ENCODE data around the gene UBN1.

UBN1 gene, protein sequence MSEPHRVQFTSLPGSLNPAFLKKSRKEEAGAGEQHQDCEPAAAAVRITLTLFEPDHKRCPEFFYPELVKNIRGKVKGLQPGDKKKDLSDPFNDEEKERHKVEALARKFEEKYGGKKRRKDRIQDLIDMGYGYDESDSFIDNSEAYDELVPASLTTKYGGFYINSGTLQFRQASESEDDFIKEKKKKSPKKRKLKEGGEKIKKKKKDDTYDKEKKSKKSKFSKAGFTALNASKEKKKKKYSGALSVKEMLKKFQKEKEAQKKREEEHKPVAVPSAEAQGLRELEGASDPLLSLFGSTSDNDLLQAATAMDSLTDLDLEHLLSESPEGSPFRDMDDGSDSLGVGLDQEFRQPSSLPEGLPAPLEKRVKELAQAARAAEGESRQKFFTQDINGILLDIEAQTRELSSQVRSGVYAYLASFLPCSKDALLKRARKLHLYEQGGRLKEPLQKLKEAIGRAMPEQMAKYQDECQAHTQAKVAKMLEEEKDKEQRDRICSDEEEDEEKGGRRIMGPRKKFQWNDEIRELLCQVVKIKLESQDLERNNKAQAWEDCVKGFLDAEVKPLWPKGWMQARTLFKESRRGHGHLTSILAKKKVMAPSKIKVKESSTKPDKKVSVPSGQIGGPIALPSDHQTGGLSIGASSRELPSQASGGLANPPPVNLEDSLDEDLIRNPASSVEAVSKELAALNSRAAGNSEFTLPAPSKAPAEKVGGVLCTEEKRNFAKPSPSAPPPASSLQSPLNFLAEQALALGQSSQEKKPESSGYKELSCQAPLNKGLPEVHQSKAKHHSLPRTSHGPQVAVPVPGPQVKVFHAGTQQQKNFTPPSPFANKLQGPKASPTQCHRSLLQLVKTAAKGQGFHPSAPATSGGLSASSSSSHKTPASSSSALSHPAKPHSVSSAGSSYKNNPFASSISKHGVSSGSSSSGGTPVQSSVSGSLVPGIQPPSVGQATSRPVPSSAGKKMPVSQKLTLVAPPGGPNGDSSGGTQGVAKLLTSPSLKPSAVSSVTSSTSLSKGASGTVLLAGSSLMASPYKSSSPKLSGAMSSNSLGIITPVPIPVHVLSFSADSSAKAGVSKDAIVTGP (N-terminal part only)

DNA sequence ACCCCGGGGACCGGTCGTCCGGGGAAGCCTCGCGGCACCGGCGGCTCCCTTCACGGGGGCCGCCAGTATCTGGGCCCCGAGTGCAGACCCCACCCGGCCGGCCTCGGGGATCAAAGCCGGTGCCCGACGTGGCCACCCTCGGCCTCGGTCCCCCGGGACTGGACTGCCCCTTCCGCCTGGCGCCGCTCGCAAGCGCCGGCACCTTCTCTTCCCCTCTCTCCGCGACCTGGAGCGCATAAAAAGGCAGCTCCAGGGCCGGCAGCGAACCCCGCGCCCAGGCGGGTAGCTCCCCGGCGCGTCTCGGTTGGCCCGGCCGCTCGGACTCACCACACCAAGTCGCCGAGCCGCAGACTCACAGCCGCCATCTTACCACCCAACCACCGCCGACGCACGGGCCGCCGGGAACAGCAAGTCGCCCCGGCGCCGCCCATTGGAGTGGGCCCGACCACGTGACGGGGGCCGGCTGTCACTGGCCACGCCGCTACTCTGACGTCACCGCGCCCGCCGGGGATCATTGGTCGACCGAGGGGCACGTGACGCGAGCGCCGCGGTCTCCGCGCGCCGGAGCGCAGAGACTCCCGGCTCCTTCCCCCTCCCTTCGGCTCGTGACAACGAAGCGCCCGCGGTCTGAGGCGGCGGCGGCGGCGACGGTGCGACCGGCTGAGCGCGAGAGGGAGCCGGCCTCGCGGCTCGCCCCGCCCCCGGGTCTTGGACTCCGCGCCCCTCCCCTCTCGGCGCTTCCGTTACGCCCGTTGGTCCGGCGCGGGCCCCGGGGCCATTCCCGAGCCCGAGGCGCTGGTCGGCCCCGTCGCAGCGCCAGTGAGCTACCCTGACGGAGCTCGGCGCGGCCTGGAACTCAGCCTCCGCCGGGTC is at the start of gene UBN1, which contains the start of gene GLYR1:
Gene UBN1, plus strand, starts transcription at position 581 of the 873 bp plus-strand sequence. CDS start 5,437 bp downstream, outside the sequence.
Gene GLYR1, minus strand, starts transcription at position 388 of the 873 bp plus-strand sequence. Its CDS starts 23 bp downstream, at position 365.
- DNase-seq: peak; percentile 73

DNA sequence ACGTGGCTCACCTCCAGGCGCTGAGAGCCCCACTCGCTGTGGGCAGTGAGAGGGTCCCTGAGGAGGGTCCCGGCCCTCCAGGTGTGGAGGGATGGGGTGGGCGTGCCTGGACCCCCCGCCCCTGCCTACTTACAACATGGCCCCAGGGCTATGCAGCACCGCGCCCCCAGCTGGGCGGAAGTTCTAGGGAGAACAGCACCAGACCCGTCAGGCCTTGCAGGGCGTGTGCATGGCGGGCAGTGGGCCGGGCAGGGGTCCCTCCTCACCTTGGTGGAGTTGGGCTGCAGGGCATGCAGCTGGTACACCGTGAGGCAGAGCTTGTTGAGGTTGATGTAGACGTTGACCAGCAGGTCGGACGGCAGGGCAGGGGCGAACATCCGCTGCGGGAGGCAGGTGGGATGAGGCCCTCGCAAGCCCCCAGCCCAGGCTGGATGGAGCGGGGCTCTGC is 49.5 kb upstream of the UBN1 start:
- no peak for DNase-seq

GRCh38 chr16:4798456-4798855 is 48.8 kb upstream of the UBN1 start:
- DNase-seq: no peak

DNA sequence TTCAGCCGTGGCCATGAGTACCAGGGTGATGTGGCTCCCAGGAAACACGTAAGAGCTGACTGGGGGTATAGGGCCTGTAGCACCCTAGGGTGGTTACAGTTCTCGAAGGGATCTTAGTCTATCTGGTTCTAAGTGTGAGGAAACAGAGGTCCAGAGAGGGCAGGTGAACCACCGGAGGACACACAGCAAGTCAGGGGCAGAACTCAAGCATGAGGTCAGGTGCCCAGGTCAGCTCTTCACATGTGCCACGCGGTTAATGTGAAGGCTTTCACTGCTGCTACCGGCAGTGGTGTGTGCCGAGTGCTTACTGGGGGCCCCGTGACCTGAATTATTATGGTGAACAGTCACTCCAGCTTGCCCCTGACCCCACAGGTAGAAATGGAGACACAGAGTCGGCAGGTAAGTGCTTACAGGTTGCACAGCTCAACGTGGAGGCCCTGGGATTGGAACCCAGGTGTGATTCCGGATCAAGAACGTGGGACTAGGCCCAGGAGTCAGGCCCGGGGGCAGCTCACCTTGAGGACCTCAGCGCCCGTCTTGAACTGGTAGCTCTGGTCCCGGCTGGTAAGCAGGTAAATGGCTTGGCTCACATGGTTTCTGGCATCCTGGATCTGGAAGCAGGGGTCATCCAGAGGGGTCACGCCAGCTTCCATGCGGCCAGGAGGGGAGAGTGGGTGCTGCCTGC is 48.0 kb upstream of the UBN1 start:
- no peak for DNase-seq

- DNase-seq: no peak
Observed at GRCh38 chr16:4800290-4801041, 46.8 kb upstream of the UBN1 start.

DNA sequence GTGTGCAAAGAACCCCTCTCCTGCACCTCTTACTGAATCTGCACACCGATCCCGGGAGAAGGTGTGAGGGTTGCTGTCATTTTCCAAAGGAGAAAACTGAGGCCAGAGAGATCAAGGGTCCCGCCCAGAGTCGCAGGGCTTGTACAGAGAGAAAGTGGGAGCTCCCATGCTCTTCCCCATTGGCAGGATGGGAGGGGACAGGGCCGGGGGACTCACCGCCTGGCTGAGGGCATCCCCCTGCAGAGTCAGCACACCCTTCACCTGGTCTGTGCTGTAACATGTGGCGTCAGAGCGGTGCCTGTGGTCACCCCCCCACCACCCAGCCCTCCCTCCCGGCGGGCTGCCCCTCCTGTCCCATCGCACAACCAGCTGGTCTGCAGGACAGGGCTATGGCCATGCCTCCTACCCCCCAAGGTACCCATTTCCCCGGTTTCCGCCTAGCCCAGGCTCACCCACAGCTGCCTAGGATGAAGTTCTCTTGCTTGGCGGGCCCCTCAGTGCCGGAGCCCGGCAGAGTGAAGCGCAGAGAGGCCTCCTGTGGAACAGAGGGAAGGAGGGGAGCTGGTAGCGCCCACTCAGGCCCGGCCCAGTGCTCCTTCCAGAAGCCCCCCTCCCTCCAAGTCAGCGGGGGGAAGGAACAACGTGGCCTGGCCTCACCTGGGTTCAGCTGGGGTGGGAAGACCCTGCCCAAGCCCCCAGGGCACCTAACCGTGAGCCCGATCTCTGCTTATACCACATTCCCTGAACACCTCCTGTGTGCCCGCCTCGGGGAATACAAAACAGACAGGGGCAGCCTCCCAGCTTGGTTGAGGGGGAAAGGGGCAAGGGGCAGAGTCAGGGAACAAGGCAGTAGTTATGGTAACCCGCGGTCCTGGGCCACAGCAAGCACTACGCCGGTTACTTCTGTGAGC is 46.0 kb upstream of the UBN1 start:
- DNase-seq: no peak

GRCh38 chr16:4801962-4802658 is 45.2 kb upstream of the UBN1 start, which contains the start of gene ROGDI:
Gene ROGDI (minus strand): TSS chr16:4802633. CDS start chr16:4802571, 62 bp downstream.
- peak; percentile 54 for DNase-seq

DNA sequence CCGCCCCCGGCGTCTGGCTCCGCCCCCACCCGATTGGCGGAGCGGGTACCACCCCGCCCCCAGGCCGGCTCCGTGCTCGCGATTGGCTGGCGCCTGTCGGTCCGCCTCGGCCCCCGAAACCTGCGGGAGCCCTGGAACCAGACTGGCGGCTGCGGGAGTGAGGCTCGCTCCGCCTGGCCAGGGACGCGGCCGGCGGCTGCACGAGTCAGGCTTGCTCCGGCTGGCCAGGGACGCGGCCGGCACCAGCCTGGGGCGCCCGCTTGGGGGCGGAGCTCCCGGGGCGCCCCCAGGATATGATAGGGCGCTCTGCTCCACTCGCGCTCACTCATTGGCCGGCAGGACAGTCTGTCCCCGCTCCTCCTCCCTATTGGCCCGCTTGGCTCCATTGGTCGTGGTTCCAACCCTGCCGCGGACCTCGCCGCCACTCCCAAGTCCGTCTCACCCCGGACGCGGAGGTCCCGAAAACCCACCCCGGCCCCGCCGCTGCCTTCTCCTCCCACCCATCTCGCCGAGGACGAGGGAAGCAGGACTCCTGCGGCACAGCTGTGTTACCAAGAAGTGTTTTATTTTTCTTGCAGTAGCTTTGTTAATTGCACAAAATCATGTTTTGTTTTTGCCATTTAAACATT is 44.5 kb upstream of the UBN1 start:
- peak; percentile 74 for DNase-seq

GRCh38 chr16:4803401-4803844 is 43.9 kb upstream of the UBN1 start:
- DNase-seq: no peak

DNA sequence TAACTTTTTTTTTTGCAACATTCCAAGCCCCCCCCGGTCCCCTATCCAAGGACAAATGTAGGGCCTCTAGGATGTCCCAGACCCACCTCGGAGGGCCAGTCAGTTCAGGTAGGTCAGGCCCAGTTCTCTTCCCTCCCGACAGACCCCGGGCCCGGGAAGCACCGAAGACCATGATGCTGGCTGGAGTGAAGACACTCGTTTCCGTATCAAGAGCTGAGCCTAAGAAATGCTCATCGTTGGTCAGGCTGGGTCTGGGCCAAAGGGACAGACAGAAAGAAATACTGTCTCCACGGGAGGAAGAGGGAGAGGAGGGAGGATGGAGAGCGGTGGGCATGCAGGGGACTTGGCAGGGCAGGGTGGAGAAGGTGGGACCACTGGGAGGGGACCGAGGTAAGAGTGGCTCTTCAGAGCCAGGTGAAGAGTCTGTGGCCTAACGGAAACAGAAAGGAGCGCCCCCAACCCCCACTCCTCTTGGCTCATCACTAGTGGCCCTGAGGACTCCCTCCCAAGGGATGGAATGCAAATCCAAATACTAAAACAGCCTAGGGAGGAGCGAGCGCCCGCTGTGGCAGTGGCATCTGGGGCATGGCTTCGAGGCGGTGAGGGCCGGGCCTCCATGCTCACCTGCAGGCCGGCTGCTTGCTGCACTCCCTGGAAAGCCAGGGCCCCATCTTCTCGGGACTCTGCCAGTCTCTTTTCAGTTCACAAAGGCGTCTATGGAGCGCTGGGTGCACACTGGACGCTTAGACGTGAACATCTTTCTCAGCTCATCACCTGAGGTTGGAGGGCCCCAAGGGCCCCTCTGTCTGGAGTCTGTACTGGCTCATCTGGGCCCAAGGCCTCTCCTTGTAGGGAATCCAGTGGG is 43.2 kb upstream of the UBN1 start:
- DNase-seq: no peak

DNA sequence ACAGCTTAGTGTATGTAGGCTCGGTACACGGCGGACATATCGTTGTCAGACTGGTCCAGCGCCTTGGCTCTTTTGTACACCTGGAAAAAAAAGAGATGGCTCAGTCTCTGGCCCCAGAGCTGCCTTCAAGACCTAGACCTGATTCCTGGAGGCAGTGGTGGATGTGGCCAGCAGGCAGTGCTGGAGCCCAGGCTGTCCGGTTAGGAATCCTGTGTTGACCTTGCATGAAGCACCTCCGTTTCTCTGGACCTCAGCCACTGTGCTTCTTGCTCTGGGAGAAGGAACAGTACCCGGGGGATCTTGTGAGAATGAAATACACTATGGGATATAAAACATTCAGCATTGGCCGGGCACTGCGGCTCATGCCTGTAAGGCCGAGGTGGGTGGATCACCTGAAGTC is 42.0 kb upstream of the UBN1 start:
- DNase-seq: no peak

DNA sequence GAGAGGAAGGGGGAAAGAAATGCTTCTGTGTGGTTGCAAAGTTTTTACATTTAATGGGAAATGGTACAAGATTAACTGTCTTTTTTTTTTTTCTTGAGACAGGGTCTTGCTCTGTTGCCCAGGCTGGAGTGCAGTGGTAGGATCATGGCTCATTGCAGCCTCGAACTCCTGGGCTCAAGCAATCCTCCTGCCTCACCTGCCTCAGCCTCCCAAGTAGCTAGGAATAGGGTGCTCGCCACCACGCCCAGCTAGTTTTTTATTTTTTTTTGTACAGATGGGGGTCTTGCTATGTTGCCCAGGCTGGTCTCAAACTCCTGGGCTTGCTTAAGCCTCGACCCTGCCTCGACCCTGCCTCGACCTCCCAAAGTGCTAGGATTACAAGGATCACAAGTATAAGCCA is 41.0 kb upstream of the UBN1 start:
- DNase-seq: no peak

GRCh38 chr16:4811242-4811641 is 36.0 kb upstream of the UBN1 start:
- DNase-seq: no peak

GRCh38 chr16:4811773-4812172 is 35.5 kb upstream of the UBN1 start:
- DNase-seq: no peak

DNA sequence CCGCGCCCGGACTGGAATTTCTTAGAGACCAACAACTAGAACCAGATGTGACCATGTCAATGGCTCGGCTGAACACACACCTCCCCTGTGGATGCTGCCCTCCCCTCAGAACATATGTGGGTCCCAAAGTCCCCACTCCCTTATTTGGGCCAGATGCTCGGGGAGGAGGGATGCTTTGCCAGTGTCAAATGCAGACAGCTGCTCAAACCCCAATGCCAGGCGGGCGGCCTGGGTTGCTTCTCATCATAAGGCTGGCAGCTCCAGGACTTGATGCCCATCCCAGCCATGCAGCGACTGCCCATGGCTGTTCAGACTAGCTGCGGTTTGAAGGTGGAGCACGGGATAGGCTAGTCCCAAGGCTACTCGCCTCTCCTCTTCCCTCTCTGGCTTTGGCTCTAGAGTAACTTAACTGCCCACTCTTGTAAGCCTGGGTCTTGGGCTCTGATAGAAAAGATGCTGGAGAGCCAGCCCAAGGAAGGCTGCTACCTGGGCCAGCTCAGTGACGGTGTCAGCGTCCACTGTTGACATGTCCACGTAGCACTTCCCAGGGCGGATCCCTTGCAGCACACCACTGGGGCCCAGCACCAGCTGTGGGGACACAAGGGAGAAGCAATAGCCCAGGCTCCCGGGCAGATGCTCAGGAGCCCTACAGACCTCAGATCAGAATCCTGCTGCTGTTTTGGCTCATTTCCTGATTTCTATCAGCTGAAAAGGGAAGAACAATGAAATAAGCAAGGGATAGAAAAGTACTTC is 33.9 kb upstream of the UBN1 start:
- no peak for DNase-seq

GRCh38 chr16:4814046-4814445 is 33.2 kb upstream of the UBN1 start:
- DNase-seq: no peak

Data from NCI-H748 treated with DMSO at 0.1 percent for 48 hours (cell line).